CD4-positive, alpha-beta T cell treated with Interferon alpha-2 for 1 hour (primary cell): ENCODE measurements around the gene PPP6R2.
"Not testable (repeated sequence)": the region's sequence is repeated elsewhere in the genome, so short reads cannot be mapped to it uniquely, and the experiment has no call there.

ENCODE experiments used
- DNase-seq, 2 donors: peaks; one replicate each; pipeline ENCODE4 v3.0.0-alpha.2; 2020 to 2022

The PPP6R2 gene

DNA sequence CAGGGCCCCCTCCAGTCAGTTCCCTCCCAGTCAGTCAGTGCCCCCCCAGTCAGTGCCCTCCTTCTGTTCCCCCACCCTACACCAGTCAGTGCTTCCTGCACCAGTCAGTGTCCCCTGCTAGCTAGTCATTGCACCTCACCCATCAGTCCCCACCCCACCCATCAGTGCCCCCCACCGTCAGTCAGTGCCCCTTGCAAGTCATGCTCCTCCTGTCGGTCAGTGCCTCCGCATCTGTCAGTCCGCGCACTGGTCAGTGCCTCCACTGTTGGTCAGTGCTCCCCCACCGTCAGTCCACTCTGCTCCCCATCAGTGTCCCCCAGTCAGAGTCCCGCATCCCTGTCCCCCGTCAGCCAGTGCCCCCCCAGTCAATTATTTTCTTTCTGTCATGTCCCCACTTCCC lies 3.3 kb downstream of the PPP6R2 start:
- DNase-seq: no peak

DNA sequence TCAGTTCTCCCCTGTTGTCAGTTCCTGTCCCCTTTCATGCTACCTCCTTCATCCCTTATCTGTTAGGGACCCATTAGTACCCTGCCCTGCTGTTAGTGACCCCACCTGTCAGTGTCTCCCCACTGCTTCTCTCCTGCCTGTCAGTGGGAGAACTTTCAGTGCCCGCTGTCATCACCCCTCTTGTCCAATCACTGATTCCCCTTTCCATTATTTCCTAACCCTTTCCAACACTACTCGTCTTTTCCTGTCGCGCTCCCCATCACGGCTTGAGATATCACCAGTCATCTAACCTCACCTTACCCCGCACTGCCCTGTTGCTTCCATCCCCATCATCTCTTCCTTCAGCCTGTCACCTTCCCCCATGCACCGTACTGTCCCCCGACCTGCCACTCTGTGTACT lies 4.0 kb downstream of the PPP6R2 start:
- no peak for DNase-seq

DNA sequence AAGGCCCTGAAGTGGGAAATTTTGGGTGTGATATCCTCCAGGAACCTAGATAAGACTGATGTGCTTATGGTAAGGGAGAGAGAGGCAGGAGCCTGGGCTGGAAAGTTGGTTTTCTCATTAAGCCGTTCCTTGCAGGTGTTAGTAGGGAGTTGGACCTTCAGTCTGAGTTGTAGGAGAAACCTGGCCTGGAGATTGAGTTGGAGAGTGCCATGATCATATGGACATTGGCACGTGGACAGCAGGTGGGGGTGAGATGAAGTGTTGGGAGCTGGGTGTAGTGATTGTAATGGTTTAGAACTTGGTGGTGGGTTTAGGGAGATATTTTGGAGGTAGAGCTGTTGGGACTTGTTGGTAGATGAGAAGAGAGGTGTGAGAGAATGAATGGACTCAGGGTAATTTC lies 4.9 kb downstream of the PPP6R2 start:
- DNase-seq: no peak

DNA sequence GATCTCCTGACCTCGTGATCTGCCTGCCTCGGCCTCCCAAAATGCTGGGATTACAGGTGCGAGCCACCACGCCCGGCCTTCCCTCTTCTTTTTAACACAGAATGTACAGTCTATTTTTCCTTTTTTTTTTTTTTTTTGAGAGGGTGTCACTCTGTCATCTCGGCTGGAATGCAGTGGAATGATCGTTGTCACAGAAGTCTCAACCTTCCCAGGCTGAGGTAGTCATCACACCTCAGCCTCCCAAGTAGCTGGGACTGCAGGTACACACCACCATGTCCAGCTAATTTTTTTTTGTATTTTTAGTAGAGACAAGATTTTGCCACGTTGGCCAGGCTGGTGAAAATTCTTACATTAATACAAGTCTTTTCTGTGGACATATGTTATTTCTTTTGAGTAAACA lies 13.1 kb downstream of the PPP6R2 start:
- DNase-seq: no peak

DNA sequence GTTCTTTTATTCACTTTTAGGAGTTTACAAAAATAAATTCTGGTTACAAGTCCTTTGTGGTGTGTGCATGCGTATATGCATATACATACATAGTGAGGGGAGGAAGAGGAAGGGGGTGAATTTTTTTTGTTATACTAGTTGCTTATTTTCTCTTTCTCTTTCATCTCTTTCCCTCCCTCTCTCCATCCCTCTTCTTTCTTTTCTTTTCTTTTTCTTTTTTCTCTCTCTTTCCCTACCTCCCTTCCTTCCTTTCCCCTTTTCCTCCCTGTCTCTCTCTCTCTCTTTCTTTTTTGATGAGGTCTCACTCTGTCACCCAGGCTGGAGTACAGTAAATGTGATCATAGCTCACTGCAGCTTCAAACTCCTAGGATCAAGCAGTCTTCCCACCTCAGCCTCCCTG lies 14.1 kb downstream of the PPP6R2 start:
- DNase-seq: no peak

DNA sequence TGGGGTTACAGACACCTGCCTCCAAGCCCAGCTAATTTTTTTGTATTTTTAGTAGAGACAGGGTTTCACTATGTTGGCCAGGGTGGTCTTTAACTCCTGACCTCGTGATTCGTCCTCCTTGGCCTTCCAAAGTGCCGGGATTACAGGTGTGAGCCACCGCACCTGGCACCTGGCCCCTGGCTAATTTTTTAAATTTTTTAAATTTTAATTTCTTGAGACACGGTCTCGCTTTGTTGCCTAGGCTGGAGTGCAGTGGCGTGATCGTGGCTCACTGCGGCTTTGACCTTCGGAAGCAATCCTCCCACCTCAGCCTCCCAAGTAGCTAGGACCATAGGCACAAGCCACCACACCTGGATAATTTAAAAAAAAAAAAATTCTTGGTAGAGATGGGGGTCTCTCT lies 14.6 kb downstream of the PPP6R2 start:
- no peak for DNase-seq

DNA sequence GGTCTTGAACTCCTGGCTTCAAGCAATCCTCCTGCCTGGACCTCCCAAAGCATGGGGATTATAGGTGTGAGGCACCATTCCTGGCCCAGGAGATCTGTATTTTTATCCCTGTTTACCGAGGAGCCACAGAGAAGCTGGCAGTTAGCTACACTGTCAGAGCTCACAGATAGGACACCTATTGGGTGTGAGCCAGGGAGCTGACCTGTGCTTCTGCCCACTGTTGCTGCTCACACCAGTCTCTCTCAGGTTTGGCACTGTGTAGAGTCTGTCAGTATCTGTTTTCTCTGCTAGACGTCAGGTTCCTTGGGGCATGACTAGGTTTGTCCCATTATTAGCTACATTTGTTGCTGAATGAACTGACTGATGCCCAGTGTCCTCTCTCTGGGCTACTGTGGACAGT lies 17.5 kb downstream of the PPP6R2 start:
- no peak for DNase-seq

DNA sequence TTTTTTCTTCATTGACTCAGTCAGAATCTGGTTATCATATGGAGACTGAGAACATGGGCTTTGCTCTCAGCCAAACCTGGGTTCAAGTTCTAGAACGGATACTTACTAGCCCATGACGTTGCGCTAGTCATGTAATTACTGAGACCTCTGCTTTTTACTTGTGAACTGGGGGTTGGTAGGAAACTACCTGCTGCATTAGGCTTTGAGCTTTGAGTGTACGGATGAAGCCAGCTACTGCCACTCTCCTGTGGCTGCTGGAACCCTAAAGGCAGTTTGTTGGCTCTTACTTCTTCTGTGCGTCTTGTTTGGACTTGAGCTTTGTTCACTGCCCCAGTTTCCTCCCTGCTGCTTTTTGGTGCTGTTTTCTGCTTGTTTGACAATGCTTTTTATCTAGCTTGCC lies 18.1 kb downstream of the PPP6R2 start:
- DNase-seq: no peak

DNA sequence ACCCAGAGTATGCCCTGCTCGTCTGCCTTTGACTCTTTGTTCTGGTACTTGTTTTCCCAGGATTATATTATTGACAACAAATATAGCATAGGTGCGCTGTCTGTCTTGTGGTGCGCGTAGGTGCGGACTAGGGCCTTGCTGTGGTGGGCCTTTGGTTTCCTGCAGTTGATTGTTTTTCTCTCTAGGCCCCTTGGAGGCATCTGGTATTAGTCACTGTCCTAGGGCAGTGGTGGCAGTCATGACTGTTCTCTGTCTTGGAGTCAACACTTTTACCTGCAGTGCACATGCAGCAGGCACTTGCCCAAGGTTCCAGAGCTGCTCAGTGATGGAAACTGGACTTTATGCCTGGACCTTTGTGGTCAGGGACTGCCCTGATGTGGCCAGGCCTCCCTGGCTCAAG lies 18.6 kb downstream of the PPP6R2 start:
- DNase-seq: no peak

DNA sequence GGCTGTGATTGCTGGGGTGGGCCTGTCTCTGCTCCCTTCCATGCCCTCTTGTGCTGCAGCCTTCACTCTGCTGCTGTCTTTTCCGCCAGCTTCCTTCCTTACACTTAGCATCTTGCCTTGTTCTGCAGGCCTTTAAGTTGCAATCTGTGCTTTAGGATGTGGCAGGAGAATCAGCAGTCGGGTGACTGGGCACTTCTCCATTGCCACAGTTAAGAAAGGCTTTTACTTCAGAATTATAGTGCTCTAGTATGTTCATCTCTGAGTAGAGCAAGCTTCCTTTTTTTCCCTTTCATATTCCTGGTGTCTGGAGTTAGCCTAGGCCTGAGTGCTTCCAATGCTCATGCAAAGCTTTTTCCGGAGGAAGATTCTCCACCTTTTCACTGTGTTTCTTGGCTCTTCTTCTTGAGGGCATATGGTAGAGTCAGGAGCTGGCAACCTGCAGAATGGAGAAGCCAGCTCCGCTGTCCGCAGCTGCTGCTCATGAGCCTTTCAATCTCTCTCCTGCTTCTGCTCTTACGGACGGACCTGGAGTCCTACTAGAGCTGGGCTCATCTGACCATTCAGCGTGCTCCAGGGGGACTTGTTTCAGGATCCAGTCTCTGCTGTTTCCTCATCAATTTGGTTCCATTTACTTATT lies 20.2 kb downstream of the PPP6R2 start:
- no peak for DNase-seq

DNA sequence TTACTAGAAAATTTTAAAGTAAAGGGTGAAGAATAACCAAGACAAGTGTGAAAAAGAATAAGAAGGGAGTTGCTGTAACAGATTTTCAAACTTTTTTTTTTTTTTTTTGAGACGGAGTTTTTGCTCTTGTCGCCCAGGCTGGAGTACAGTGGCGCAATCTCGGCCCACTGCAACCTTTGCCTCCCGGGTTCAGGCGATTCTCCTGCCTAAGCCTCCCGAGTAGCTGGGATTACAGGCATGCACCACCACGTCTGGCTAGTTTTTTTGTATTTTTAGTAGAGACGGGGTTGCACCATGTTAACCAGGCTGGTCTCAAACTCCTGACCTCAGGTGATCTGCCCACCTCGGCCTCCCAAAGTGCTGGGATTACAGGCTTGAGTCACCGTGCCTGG lies 20.7 kb downstream of the PPP6R2 start:
- not testable (repeated sequence) for DNase-seq

DNA sequence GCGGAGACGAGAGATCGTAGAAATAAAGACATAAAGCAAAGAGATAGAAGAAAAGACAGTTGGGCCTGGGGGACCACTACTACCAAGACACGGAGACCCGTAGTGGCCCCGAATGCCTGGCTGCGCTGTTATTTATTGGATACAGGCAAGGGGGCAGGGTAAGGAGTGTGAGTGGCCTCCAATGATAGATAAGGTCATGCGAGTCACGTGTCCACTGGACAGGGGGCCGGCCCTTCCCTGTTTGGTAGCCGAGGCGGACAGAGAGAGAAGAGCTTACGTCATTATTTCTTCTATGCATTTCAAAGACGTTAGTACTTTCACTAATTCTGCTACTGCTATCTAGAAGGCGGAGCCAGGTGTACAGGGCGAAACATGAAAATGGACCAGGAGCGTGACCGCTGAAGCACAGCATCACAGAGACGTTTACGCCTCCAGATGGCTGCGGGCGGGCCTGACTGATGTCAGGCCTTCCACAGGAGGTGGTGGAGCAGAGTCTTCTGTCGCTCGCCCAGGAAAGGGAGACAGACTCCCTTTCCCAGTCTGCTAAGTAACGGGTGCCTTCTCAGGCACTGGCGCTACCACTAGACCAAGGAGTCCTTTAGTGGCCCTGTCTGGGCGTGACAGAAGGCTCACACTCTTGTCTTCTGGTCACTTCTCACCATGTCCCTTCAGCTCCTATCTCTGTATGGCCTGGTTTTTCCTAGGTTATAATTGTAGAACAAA lies 24.8 kb downstream of the PPP6R2 start:
- no peak for DNase-seq

DNA sequence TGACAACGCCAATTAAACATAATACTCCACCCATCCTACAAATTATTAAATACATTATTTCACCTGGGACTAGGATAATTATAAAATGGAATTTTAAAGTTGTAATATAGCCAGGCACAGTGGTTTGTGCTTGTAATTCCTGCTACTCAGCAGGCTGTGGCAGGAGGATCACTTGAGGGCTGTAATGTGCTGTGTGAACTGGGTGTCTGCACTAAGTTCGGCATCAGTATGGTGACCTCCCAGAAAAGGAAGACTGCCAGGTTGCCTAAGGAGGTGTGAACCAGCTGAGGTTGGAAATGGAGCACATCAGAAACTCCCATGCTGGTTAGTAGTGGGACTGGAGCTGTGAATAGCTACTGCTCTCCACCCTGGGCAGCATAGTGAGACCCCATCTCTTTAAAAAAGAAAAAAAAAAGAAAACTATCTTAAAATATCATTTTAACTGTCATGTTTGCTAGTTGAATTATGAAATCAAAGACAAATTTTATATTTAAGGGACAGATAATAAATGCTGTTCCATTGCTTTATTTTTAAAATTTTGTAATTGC lies 28.0 kb downstream of the PPP6R2 start:
- DNase-seq: no peak

DNA sequence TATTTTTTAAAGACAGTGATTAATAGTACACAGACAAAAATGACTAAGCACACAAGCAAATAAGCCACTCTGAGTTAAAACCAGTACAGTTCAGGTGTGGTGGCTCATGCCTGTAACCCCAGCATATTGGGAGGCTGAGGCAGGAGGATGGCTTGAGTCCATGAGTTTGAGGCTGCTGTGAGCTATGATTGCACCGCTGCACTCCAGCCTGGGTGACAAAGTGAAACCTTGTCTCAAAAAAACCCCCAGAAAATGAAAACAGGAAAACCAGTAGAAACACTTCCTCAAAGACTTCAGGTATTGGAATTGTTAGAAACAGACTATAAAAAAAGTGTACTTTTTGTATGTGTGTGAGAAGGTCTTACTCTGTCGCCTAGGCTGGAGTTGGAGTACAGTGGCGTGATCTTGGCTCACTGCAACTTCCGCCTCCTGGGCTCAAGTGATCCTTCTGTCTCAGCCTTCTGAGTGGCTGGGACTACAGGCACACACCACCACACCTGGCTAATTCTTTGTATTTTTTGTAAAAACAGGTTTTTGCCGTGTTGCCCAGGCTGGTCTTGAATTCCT lies 33.0 kb downstream of the PPP6R2 start:
- DNase-seq: peak in 1 of 2 donors; percentile 13

DNA sequence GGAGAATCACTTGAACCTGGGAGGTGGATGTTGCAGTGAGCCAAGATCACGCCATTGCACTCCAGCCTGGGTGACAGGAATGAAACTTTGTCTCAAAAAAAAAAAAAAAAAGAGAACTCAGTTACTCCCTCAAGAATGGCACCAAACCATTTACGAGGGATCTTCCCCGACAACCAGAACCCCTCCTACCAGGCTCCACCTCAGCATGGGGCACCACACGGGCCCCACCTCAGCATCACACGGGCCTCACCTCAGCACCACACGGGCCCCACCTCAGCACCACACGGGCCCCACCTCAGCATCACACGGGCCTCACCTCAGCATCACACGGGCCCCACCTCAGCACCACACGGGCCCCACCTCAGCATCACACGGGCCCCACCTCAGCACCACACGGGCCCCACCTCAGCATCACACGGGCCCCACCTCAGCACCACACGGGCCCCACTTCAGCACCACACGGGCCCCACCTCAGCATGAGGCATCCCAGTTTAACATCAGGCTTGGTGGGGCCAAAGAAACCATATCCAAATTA lies 38.0 kb downstream of the PPP6R2 start:
- DNase-seq: peak in 1 of 2 donors; percentile 24

DNA sequence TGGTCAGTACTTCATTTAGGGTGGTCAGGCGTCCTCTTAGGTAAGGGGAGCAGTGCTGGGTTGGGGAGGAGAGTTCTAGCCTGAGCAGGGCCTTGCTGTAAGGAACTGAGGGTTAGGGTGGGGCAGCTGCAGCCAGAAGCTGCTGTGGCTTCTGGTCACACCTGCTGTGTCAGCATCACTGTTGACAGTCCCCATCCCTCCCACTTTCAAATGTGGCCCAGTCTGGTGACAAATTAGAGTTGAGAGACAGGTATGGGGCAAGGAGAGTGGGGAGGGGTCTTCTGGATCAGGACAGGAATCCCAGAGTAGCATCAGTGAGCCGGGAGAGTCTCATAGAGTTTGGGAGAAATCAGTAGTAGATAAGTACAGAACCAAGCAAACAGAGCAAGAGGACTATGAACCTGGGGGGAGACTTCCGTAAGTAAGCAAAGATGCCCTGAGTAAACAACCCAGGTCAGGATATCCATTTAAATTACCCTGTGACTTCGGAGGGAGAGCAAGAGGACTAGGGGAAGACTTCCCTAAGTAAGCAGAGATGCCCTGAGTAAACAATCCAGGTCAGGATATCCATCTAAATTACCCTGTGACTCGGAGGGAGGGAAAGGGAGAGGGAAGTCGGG lies 53.7 kb downstream of the PPP6R2 start:
- DNase-seq: no peak

DNA sequence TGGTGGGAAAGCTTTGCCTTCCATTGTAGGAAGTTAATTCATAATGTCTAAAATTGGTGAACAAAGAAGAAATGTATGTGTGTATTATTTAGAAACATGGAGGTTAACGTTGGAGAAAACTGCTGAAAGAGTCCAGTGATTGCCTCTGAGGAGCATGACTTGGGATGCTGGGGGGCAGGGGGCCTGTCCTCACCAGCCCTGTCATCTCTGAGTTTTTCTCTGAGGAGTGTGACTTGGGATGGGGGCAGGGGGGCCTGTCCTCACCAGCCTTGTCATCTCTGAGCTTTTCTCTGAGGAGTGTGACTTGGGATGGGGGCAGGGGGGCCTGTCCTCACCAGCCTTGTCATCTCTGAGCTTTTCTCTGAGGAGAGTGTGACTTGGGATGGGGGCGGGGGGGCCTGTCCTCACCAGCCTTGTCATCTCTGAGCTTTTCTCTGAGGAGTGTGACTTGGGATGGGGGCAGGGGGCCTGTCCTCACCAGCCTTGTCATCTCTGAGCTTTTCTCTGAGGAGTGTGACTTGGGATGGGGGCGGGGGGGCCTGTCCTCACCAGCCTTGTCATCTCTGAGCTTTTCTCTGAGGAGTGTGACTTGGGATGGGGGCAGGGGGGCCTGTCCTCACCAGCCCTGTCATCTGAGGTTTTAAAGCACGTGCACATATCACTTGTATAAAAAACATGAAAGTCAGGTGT lies 54.4 kb downstream of the PPP6R2 start:
- DNase-seq: not testable (repeated sequence)

DNA sequence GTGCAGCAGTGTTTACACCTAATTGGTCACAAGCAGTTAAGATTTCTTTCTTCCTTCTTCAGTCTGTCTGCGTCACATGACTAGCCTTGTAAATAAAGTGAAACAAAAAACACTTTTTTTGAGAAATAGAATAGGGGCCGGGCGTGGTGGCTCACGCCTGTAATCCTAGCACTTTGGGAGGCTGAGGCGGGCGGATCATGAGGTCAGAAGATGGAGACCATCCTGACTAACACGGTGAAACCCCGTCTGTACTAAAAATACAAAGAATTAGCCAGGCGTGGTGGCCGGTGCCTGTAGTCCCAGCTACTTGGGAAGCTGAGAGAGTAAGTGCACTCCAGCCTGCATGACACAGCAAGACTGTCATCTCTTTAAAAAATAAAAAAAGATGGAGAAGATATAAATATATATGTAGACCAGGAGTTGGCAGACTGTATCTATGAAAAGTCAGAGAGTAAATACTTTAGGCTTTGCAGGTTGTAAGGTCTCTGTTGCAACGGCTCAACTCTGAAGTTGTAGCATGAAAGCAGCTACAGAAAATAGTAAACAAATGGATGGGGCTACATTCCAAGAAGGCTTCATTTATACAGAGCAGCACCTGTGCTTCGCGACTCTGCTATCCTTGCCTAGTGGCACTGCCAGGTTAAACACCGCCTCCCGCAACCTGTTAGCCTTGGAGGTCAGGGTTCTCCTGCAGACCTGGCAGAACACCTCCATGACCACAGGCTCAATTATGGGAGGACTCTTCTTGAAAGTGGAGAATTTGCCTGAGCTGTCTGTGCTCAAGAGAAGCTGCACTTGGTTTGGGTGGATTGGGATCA lies 55.9 kb downstream of the PPP6R2 start:
- no peak for DNase-seq

DNA sequence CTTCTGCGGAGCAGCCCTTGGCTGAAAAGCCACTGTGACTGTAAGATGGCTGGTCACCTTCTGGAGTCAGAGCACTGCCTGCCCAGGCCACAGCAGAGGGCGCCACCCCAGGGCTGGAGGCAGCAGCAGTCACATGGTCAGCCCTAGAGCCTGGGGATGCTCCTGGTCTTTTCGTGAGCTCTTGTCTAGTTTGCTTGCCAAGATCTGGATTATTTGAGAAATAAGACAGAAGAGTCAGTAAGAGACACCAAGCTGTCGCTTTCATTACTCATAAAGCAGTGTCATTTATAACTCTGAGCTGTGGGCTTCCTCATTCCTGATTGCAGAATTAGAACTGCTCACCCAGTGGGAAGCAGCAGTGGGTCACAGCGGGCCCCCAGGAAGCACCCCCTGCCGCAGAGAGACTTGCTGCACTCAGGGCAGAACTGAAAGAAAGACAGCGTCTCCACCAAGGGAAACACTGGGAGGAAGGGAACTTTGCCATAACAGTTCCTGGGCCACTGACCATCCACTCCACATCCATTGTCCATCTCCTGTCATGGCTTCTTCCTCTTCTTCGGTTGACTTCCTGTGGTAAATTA lies 56.7 kb downstream of the PPP6R2 start:
- peak; percentile 26 to 32 for DNase-seq

DNA sequence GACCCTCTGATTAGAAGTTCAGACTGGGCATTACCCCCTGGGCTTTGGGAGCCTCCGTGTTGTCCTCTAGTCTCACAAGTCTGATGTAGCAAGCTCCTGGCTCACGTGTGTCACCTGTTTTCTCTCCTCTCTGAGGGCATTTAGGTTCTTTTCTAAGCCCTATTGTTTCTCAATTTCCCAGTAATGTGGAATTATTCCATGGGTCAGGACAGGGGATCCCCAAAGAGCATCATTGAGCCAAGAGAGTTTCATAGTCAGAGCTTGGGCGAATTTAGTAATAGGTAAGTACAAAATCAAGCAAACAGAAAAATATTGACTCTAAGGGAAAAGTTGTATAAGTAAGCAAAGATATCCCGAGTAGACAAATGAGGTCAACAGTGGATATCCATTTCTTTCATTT lies 57.3 kb downstream of the PPP6R2 start:
- DNase-seq: no peak

DNA sequence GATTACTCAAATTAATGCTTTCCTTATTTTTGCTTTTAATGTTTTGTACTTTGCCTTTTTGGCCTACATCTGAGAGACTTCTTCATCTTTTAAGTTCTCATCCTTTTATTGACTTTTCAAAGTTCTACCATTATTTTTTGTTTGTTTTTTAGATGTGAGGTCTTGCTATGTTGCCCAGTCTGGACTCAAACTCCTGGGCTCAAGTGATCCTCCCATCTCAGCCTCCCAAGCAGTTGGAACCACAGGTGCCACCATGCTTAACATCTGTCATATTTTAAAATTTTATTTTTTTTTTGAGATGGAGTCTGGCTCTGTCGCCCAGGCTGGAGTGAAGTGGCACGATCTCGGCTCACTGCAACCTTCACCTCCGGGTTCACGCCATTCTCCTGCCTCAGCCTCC lies 57.8 kb downstream of the PPP6R2 start:
- DNase-seq: no peak

DNA sequence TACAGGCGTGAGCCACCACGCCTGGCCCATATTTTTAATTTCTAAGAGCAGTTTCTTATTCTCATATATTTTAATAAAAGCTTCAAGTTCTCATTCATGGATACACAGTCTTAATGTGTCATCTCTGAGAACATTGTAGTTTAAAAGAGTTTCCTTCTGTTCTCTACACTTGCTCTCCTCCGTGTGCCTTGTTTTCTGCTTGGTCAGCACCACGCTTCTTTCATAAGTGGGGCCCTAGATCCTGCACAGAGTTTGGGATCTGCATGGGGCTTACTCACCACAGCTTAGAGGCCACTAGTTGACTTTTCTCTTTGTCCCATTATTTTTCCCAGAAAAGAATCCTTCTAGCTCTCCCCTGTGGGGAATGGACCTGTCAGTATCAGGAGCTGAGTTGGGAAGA lies 58.8 kb downstream of the PPP6R2 start:
- no peak for DNase-seq
